HCT116 (cell line): ENCODE measurements around the gene KIRREL1. TPM values are rescaled to one million over a fixed set of nuclear protein-coding genes. Genes with fewer than 3 reads are reported as not detected.

Experiments
- ATAC-seq: fragments of 200-7000 bp; cut with Tn5 transposase; 2 replicates; pipeline ENCODE4 v1.9.1; 2020; ENCODE audit warnings: mild to moderate bottlenecking, moderate library complexity
- BruUV-seq: library from RNA; stranded (reverse); fragments of 400-500 nt; replicated peaks from 2 replicates; lab custom pipeline; 2021; lab: Mats Ljungman, UMichigan
- CTCF ChIA-PET: fragments of 300-600 bp; sonication (Branson Sonifier 250); formaldehyde crosslinking; loops from one replicate; lab custom pipeline; 2021; ENCODE audit warnings: antibody characterized with exemption; lab: Charles Lee
- POLR2A ChIA-PET: fragments of 300-600, 350-600 bp; sonication (Branson Sonifier 250); formaldehyde crosslinking; loops from one replicate; lab custom pipeline; 2021; ENCODE audit warnings: antibody characterized with exemption; lab: Charles Lee
- RAD21 ChIA-PET, 2 experiments: fragments of 300-600 bp; sonication (Branson Sonifier 250); formaldehyde crosslinking; loops; one replicate each; lab custom pipeline; 2023; ENCODE audit warnings: low total read pairs in 2 of 2; ENCODE audit not compliant: uncharacterized antibody in 2 of 2, unreplicated experiment in 2 of 2, low non-redundant PET in 1 of 2; lab: Charles Lee
- DNase-seq: peaks from one replicate; pipeline ENCODE4 v3.0.0-alpha.2; 2010; ENCODE audit warnings: low read depth, low spot score
- H2AFZ ChIP-seq: fragments of 200-600 bp; shearing (Covaris generic), sonication (generic); 2 replicates; pipeline ENCODE4 v1.6.1; 2017; ENCODE audit warnings: low read depth, mixed run types, mixed read lengths, antibody characterized with exemption, low read length; ENCODE audit not compliant: poor library complexity, severe bottlenecking
- H3K27ac ChIP-seq: 2 replicates; pipeline ENCODE4 v1.5.1; 2012; ENCODE audit warnings: low read depth, low read length
- H3K27me3 ChIP-seq: fragments of 200-600 bp; sonication (generic); 2 replicates; pipeline ENCODE4 v1.6.1; 2016; ENCODE audit warnings: mixed run types, low read length, mixed read lengths; ENCODE audit not compliant: insufficient read depth
- H3K36me3 ChIP-seq, 2 experiments: fragments of 200-500 bp in 1 of 2; fragments of 200-600 bp in 1 of 2; sonication (Bioruptor generic) in 1 of 2; sonication (generic) in 1 of 2; 2 replicates each; pipeline versions ENCODE4 v1.5.1 to v1.6.1; 2014 to 2016; ENCODE audit warnings: low read length in 2 of 2, inconsistent platforms in 1 of 2, mixed read lengths in 1 of 2, mixed run types in 1 of 2; ENCODE audit not compliant: insufficient read depth in 2 of 2, control insufficient read depth in 1 of 2
- H3K4me1 ChIP-seq, 2 experiments: fragments of 200-600 bp in 1 of 2; sonication (generic) in 1 of 2; 2 replicates each; pipeline versions ENCODE4 v1.5.1 to v1.6.1; 2012 to 2017; ENCODE audit warnings: low read length in 2 of 2, inconsistent platforms in 1 of 2, mild to moderate bottlenecking in 1 of 2, mixed read lengths in 1 of 2, mixed run types in 1 of 2, moderate library complexity in 1 of 2; ENCODE audit not compliant: insufficient read depth in 2 of 2, control insufficient read depth in 1 of 2
- H3K4me2 ChIP-seq: fragments of 200-600 bp; sonication (generic); 2 replicates; pipeline ENCODE4 v1.6.1; 2017; ENCODE audit warnings: mixed run types, low read length, mixed read lengths
- H3K4me3 ChIP-seq, 2 experiments: fragments of 200-600 bp in 1 of 2; sonication (generic) in 1 of 2; replicated peaks in 1 of 2; 2 replicates each; pipeline ENCODE4 v1.5.1; 2011 to 2016; ENCODE audit warnings: low read length in 2 of 2, control low read depth in 1 of 2, low read depth in 1 of 2, mild to moderate bottlenecking in 1 of 2, mixed read lengths in 1 of 2, mixed run types in 1 of 2
- H3K79me2 ChIP-seq: fragments of 200-600 bp; sonication (generic); 2 replicates; pipeline ENCODE4 v1.6.1; 2017; ENCODE audit warnings: mild to moderate bottlenecking, mixed run types, low read length, moderate library complexity, mixed read lengths; ENCODE audit not compliant: insufficient read depth
- H3K9ac ChIP-seq: fragments of 200-600 bp; sonication (generic); 2 replicates; pipeline ENCODE4 v1.6.1; 2016; ENCODE audit warnings: low read length, mixed read lengths
- H3K9me2 ChIP-seq: fragments of 200-600 bp; sonication (generic), shearing (Covaris generic); 2 replicates; pipeline ENCODE4 v1.6.1; 2017; ENCODE audit warnings: mixed run types, mild to moderate bottlenecking, moderate library complexity; ENCODE audit not compliant: insufficient read depth
- H3K9me3 ChIP-seq, 2 experiments: fragments of 200-500 bp in 1 of 2; fragments of 200-600 bp in 1 of 2; sonication (Bioruptor generic) in 1 of 2; sonication (generic) in 1 of 2; 2 replicates each; pipeline ENCODE4 v1.6.1; 2014 to 2017; ENCODE audit warnings: low read length in 2 of 2, mixed read lengths in 2 of 2, inconsistent platforms in 1 of 2, low read depth in 1 of 2, mild to moderate bottlenecking in 1 of 2, mixed run types in 1 of 2, moderate library complexity in 1 of 2; ENCODE audit not compliant: control insufficient read depth in 1 of 2, insufficient read depth in 1 of 2
- H4K20me1 ChIP-seq: fragments of 200-600 bp; sonication (generic), shearing (Covaris generic); 2 replicates; pipeline ENCODE4 v1.6.1; 2017; ENCODE audit warnings: mixed run types, mild to moderate bottlenecking, moderate library complexity; ENCODE audit not compliant: insufficient read depth
- CBX3 ChIP-seq: IDR thresholded peaks from 2 replicates; pipeline ENCODE4 v1.6.1; 2012; ENCODE audit warnings: low read depth
- CEBPB ChIP-seq: IDR thresholded peaks from 2 replicates; pipeline ENCODE4 v1.6.1; 2012; ENCODE audit warnings: low read depth
- EGR1 ChIP-seq: IDR thresholded peaks from 2 replicates; pipeline ENCODE4 v1.6.1; 2012; ENCODE audit warnings: low read depth
- ELF1 ChIP-seq: IDR thresholded peaks from 2 replicates; pipeline ENCODE4 v1.6.1; 2012; ENCODE audit warnings: low read depth, borderline replicate concordance
- EZH2 ChIP-seq: fragments of 200-600 bp; sonication (generic); IDR thresholded peaks from 2 replicates; pipeline ENCODE4 v1.6.1; 2017; ENCODE audit warnings: antibody characterized with exemption, mixed run types
- EZH2phosphoT487 ChIP-seq: fragments of 200-600 bp; IDR thresholded peaks from 2 replicates; pipeline ENCODE4 v1.6.1; 2018; ENCODE audit warnings: antibody characterized with exemption, borderline replicate concordance
- FOSL1 ChIP-seq: IDR thresholded peaks from 2 replicates; pipeline ENCODE4 v1.6.1; 2012; ENCODE audit warnings: low read depth
- JUND ChIP-seq: IDR thresholded peaks from 2 replicates; pipeline ENCODE4 v1.6.1; 2012
- MAX ChIP-seq: IDR thresholded peaks from 2 replicates; pipeline ENCODE4 v1.6.1; 2012
- POLR2AphosphoS5 ChIP-seq: IDR thresholded peaks from 2 replicates; pipeline ENCODE4 v1.6.1; 2011; ENCODE audit warnings: mild to moderate bottlenecking, low read depth, low read length, moderate library complexity
- RAD21 ChIP-seq: IDR thresholded peaks from 2 replicates; pipeline ENCODE4 v1.6.1; 2012; ENCODE audit warnings: low read depth, mild to moderate bottlenecking
- REST ChIP-seq: IDR thresholded peaks from 2 replicates; pipeline ENCODE4 v1.6.1; 2012; ENCODE audit warnings: low read depth
- SIN3A ChIP-seq: IDR thresholded peaks from 2 replicates; pipeline ENCODE4 v1.6.1; 2012; ENCODE audit warnings: low read depth
- SP1 ChIP-seq: IDR thresholded peaks from 2 replicates; pipeline ENCODE4 v1.6.1; 2012; ENCODE audit warnings: low read depth
- SRF ChIP-seq: IDR thresholded peaks from 2 replicates; pipeline ENCODE4 v1.6.1; 2012; ENCODE audit warnings: low read depth
- TCF7L2 ChIP-seq: IDR thresholded peaks from 2 replicates; pipeline ENCODE4 v1.7.0; 2011; ENCODE audit warnings: borderline replicate concordance, inconsistent platforms; ENCODE audit not compliant: insufficient read depth, insufficient read length; ENCODE audit errors: extremely low read depth
- ZFX ChIP-seq: fragments of 450-650 bp; IDR thresholded peaks from 2 replicates; pipeline ENCODE4 v1.6.1; 2017
- ZNF274 ChIP-seq: fragments of 200-500 bp; sonication (Bioruptor generic); IDR thresholded peaks from 2 replicates; pipeline ENCODE4 v1.6.1; 2014; ENCODE audit warnings: mild to moderate bottlenecking, low read depth, low read length, inconsistent platforms
- intact Hi-C: fragments of 100-400 bp; cut with micrococcal nuclease; formaldehyde crosslinking; loops from 2 replicates; pipeline ENCODE4 v1.10.0; 2022
- total RNA-seq: library from RNA; stranded (reverse); gene quantifications from one replicate; pipeline ENCODE4 v1.2.1, GENCODE V29; 2021; ENCODE audit not compliant: unreplicated experiment
- TF ChIP-seq, protein P1 (sequence below): IDR thresholded peaks from 2 replicates; pipeline ENCODE4 v1.6.1; 2012

The KIRREL1 gene
- total RNA-seq, 1 experiment from 2014 or later = 20.0 TPM

DNA sequence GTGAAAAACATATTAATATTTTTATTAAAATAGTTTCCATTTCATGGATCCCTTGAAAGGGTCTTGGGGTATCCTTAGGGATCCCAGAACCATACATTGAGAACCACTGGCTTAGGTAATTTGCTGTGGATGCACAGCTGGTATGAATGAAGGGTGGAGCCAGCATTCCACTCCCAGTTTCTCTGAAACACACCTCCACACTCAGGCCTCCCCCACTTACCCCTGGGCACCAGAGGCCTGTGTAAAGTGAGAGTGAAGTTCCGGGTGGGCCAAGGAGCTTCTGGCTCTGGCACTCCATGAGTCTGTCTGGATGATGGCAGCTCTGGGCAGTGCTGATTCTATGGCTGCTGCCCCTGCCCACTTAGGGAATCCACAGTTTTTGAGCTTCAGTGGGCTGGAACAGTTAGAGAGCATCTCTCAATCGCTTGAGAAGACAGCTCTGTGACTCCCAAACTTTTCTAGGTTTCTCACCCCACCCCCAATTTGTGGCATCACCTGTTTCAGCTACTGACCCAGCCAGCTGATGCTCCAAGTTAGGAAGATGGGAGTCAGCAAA, 129.5 kb downstream of the KIRREL1 start:
- ChIA-PET CTCF (interaction anchor here (1.6 to 15.6 kb wide), 5 partner anchors 9 to 159 kb away, joined by 5 to 393 read pairs (median 22); partner anchors contain the start of gene KIRREL1), POLR2A (interaction anchor here (0.7 to 0.9 kb wide), 2 partner anchors 25 to 67 kb away, joined by 3 read pairs; no protein-coding TSS in a partner anchor), RAD21 (interaction anchor here in 1 of 2 experiments (0.5 kb wide), 1 partner anchor 185 kb away, joined by 3 read pairs; no protein-coding TSS in a partner anchor)
- DNase-seq (no peak), ATAC-seq (no peak)
- no peaks in the 10 kb centered on the region for H3K9me3 ChIP-seq
- H4K20me1 ChIP-seq = no peaks in the 10 kb centered on the region
- H3K27ac ChIP-seq = no peak overlapping the region
- H3K4me3 ChIP-seq = no peak overlapping the region
- H3K36me3 ChIP-seq = no peaks in the 10 kb centered on the region
- no peaks in the 10 kb centered on the region for H3K9me2 ChIP-seq
- TF ChIP-seq CEBPB = no peak
- TF ChIP-seq EZH2phosphoT487 = no peak
- TF ChIP-seq SRF = no peak
- no peak for TF ChIP-seq ZFX
- no peak for TF ChIP-seq RAD21
- TF ChIP-seq CBX3 = no peak
- TF ChIP-seq ZNF274 = no peak
- no peak for TF ChIP-seq JUND
- no peak for TF ChIP-seq REST
- TF ChIP-seq EZH2 = no peak
- TF ChIP-seq SP1 = no peak
- TF ChIP-seq, protein P1, sequence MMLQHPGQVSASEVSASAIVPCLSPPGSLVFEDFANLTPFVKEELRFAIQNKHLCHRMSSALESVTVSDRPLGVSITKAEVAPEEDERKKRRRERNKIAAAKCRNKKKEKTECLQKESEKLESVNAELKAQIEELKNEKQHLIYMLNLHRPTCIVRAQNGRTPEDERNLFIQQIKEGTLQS = no peak
- no peak for TF ChIP-seq POLR2AphosphoS5
- TF ChIP-seq EGR1 = no peak
- TF ChIP-seq TCF7L2 = no peak
- no peak for TF ChIP-seq SIN3A
- no peak for TF ChIP-seq ELF1
- no peak for TF ChIP-seq MAX
- no peak for TF ChIP-seq FOSL1
- H2AFZ ChIP-seq = no peak overlapping the region
- H3K4me2 ChIP-seq = no peak overlapping the region
- peaks cover 6% of the 10 kb centered on the region; the same call in 1 of the 2 replicates for H3K27me3 ChIP-seq
- no TSS peak for BruUV-seq
- intact Hi-C loops = loop anchor here (10.0 kb wide), 5 partner anchors 428 to 958 kb away; no protein-coding TSS in a partner anchor
- peaks cover 0 to 5% of the 10 kb centered on the region in 2 experiments; a peak in 1 of 4 replicates for H3K4me1 ChIP-seq
- H3K79me2 ChIP-seq = no peaks in the 10 kb centered on the region
- no peak overlapping the region for H3K9ac ChIP-seq
